ENCODE data around the gene RGL3. TPM values are rescaled to one million over a fixed set of nuclear protein-coding genes. Genes with fewer than 3 reads are reported as not detected.
"Not testable (repeated sequence)": the region's sequence is repeated elsewhere in the genome, so short reads cannot be mapped to it uniquely, and the experiment has no call there.

RGL3 gene
- total RNA-seq, 2 donors from 2014 or later = 13.8 to 32.7 TPM

DNA sequence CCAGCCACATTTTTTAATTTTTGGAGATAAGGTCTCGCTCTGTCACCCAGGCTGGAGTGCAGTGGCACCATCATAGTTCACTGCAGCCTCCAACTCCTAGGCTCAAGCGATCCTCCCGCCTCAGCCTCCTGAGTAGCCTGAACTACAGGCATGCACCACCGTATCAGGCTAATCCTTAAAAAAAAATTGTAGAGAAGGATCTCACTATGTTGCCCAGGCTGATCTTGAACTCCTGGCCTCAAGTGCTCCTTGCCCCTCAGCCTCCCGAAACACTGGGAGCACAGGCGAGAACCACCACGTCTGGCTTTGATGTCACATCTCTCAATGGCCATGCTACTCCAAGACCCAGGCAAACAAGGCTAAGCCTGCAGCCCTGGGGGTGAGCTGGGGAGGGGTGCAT is 37.5 kb upstream of the RGL3 start:
- H3K9ac ChIP-seq (ENCODE audit: low read depth in 2 of 2, low read length in 2 of 2) = no peak overlapping the region
- H3K9me3 ChIP-seq = no peaks in the 10 kb centered on the region
- H3K36me3 ChIP-seq = no peaks in the 10 kb centered on the region
- intact Hi-C loops (cut with DNase I) = no loop called here
- H3K4me3 ChIP-seq = no peak overlapping the region
- H3K27me3 ChIP-seq = no peaks in the 10 kb centered on the region
- no peak for DNase-seq
- no peak overlapping the region for H3K27ac ChIP-seq
- TF ChIP-seq CTCF (IDR thresholded peaks at IDR 0.05) = no peak
- H3K4me1 ChIP-seq = no peaks in the 10 kb centered on the region

GRCh38 chr19:11455233-11455554 is 36.1 kb upstream of the RGL3 start:
- H3K27me3 ChIP-seq; DNase-seq; intact Hi-C loops (cut with DNase I); H3K9me3 ChIP-seq; H3K9ac ChIP-seq (ENCODE audit: low read depth in 2 of 2, low read length in 2 of 2); H3K4me1 ChIP-seq; H3K27ac ChIP-seq; H3K4me3 ChIP-seq; H3K36me3 ChIP-seq: not testable (repeated sequence)

DNA sequence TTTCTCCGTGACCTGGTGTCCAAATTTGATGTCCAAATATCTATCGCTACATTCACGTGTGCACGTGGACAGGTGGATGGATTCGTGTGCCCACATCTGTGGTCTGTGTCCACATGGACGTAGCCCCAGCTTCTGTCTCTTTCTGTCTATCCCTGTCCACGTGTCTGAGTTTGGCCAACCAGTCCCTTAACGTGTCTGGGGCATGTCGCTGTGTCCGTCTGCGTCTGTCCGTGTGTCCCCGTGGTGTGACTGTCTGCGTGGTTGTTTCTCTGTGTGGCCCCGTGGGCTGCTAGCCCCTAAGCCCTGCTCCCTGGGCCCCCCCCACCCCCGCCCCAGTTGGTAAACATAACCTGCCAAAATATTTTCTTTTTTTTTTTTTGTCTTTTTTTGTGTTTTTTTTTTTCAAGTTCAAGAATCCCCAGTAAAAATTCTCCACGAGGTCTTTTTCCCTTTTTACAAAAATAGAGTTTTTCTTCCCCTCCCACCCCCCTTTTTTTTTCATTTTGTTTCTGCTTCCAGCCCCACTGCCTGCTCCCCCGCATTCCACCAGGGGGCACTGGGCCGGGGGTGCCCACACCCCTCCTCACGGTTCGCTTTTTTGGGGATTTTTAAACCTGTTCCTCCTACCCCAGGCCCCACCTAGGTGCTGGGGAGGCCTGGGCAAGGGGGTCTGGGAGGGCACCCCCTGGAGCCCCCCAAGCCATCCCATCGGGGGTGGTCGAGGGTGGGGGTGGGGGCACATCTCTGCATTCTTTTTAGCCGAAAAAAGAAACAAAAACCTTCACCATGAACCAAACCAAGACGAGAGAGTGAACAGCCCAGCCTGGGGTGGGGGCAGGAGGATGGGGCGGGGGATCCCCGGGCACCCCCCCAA is 34.6 kb upstream of the RGL3 start:
- no peaks in the 10 kb centered on the region for H3K9me3 ChIP-seq
- H3K27ac ChIP-seq = no peak overlapping the region
- no peaks in the 10 kb centered on the region for H3K4me1 ChIP-seq
- no peaks in the 10 kb centered on the region for H3K27me3 ChIP-seq
- H3K4me3 ChIP-seq = no peak overlapping the region
- H3K36me3 ChIP-seq = no peaks in the 10 kb centered on the region
- intact Hi-C loops (cut with DNase I) = no loop called here
- TF ChIP-seq CTCF (IDR thresholded peaks at IDR 0.05) = no peak
- DNase-seq = no peak
- H3K9ac ChIP-seq (ENCODE audit: low read depth in 2 of 2, low read length in 2 of 2) = no peak overlapping the region

- Histone ChIP-seq H3K36me3 (no peaks in the 10 kb centered on the region), H3K9me3 (no peaks in the 10 kb centered on the region), H3K4me3 (no peak overlapping the region), H3K27ac (no peak overlapping the region), H3K27me3 (no peaks in the 10 kb centered on the region), H3K4me1 (no peaks in the 10 kb centered on the region), H3K9ac (ENCODE audit: low read depth in 2 of 2, low read length in 2 of 2) (no peak overlapping the region)
- intact Hi-C loops (cut with DNase I) = no loop called here
- TF ChIP-seq CTCF (IDR thresholded peaks at IDR 0.05) = no peak
- no peak for DNase-seq
These were observed 33.7 kb upstream of the RGL3 start for GRCh38 chr19:11452620-11453310.

GRCh38 chr19:11451871-11452619 is 32.9 kb upstream of the RGL3 start:
- no peaks in the 10 kb centered on the region for H3K36me3 ChIP-seq
- H3K4me3 ChIP-seq = no peak overlapping the region
- intact Hi-C loops (cut with DNase I) = no loop called here
- no peak overlapping the region for H3K9ac ChIP-seq (ENCODE audit: low read depth in 2 of 2, low read length in 2 of 2)
- no peak for TF ChIP-seq CTCF (IDR thresholded peaks at IDR 0.05)
- H3K4me1 ChIP-seq = no peaks in the 10 kb centered on the region
- H3K27ac ChIP-seq = no peak overlapping the region
- H3K27me3 ChIP-seq = no peaks in the 10 kb centered on the region
- DNase-seq = no peak
- no peaks in the 10 kb centered on the region for H3K9me3 ChIP-seq
